GM10847 (cell line): ENCODE data around the gene MEIS2.

Experiments used
- POLR2A ChIP-seq: IDR thresholded peaks from 2 replicates; pipeline ENCODE4 v1.6.1; 2011; ENCODE audit not compliant: insufficient read length; ENCODE audit errors: extremely low read depth

The MEIS2 gene

DNA sequence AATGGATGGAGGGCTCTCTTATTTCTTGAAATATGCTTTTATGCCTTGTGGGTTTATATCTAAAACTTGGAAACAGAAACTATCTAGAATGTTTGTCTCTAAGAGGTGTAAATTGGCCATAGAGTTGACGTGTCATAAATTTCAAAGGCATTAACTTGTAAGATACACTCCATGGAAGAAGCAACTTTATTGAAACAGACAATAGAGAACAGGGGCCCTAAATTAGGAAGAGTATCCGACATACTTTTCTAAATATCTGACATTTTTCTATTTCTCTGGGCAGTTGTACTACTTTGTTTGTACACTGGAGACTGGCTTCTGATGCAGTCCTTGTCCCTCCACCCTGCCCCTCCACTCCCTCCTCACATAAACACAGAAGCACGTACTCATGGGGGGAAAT lies 50.0 kb downstream of the MEIS2 start:
- no peak for TF ChIP-seq POLR2A

- no peak for TF ChIP-seq POLR2A
These were observed 53.3 kb downstream of the MEIS2 start for GRCh38 chr15:37046876-37047614.

DNA sequence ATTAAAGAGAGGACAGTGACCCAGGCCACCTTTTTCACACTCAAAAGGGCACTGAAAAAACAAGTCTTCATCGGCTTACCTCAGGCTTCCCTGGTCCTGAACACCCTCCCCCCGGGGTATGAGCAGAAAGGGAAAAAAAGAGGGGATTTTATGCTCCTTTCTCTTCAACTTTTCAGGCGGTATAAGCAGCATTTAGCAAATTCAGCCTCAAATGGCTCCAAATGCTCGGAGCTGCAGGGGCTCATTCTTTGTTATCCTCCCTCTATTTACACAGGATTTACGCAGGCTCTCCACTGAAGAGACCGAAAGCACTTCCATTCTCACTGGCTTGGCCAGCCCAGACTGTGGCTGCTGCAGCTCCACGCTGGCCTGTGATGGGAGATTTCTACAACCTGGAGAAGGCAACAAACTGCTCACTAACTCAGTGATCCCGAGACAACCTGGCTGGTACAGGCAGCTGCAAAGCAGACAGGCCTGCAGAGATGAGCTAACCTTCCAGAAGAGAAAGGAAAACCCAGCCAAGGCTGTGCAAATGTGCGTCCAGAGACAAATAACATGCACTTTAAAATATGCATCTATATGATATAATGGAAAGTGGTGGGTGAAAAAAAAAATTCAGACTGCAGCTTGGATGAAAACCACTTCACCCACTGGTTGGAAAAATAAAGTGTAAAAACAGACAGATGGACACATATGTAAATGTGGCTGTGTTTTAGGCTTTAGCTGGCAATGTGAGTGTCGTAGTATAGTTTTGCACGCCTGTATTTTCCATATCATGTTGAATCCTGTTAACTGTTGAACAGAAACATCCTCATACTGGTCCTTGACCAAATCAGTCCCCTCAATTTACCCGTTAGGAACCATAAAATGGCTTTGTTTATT lies 54.2 kb downstream of the MEIS2 start:
- no peak for TF ChIP-seq POLR2A

GRCh38 chr15:37044915-37045648 lies 55.3 kb downstream of the MEIS2 start:
- no peak for TF ChIP-seq POLR2A

DNA sequence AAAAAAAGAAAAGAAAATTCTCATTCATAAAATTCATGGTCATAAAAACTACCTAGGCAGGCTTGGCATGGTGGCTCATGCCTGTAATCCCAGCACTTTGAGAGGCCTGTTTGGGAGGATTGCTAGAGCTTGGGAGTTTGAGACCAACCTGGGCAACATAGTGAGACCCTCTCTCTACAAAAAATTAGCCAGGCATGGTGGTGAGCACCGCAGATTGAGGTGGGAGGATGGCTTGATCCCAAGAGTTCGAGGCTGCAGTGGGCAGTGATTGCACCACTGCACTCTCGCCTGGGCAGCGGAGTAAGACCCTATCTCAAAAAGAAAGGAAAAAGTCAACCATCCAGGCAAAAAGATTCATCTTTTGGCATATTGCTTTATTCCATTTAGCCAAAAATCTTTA lies 58.5 kb downstream of the MEIS2 start:
- no peak for TF ChIP-seq POLR2A

- TF ChIP-seq POLR2A: no peak
These were observed 59.3 kb downstream of the MEIS2 start for GRCh38 chr15:37041042-37041441.

GRCh38 chr15:37040072-37040742 lies 60.1 kb downstream of the MEIS2 start:
- no peak for TF ChIP-seq POLR2A

DNA sequence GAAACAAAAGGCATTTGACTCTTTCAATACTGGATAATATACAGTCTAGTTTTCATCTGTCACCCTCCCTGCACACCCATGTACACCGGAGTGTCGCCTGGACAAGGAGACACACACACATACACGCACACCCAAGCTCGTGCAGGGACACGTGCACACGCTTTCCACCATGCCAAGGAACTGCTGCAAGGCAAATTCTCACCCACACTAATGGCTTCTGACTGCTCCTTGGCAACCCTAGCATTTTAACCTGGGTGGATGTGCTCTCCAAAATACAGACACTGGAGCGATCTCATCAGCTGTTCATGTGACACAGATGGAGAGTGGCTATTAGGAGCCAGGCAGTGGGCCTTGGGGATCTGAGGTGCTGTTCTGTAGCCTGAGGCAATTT lies 61.6 kb downstream of the MEIS2 start:
- TF ChIP-seq POLR2A: no peak

- no peak for TF ChIP-seq POLR2A
These were observed 62.3 kb downstream of the MEIS2 start for GRCh38 chr15:37037850-37038715.

- TF ChIP-seq POLR2A: no peak
These were observed 63.2 kb downstream of the MEIS2 start for GRCh38 chr15:37037071-37037655.

DNA sequence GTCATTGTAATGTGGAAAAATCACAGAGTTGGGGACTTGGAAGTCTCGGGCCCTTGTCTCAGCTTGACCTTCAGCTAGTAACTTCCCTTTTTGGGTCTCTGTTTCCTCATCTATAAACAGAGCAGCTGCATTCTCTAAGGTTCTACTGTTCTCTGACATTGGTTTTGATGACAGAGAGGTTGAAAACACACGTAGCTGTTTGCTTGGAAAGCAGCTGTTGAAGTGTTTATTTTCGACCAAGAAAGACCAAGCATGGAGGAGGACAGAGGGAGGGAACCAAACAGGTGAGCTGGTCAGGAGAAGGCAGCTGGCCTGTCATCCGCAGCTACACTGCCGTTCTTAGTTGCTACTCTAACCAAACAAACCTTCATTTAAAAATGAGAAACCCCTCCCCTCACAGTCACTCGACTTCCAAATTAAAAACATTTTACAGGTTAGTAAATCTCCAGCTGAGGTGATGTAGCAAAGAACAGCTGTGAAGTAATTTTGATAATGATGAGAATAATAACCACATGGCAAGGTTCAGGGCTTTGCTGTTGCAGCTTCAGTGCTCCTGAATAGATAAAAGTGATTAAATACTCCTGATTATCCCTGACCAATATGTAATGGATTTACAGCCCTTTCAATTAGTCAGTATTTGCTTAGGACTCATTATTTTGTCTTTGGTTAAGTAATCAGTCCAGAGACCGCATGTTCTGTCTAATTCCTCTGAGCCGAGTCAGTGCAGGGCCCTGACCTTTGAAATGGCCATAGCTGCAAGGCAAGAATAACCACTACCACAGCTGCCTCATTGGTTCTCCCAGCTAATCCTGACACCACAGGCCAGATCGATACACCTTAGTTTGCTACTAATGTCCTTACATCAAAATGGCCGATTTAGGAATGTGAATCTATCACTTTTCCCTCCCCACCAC lies 65.3 kb downstream of the MEIS2 start:
- no peak for TF ChIP-seq POLR2A

- TF ChIP-seq POLR2A: no peak
These were observed 66.0 kb downstream of the MEIS2 start for GRCh38 chr15:37034392-37034791.
